Smooth muscle cell (in vitro differentiated cells): ENCODE data around the gene C2CD2. TPM values are rescaled to one million over a fixed set of nuclear protein-coding genes. Genes with fewer than 3 reads are reported as not detected.

Experiments used
- DNase-seq: peaks from one replicate; lab custom pipeline; 2025; ENCODE audit not compliant: unreplicated experiment; lab: John Stamatoyannopoulos, UW
- H2AFZ ChIP-seq: fragments of 200-600 bp; sonication (generic); 2 replicates; pipeline ENCODE4 v1.6.0; 2016; ENCODE audit warnings: antibody characterized with exemption, low read depth, mild to moderate bottlenecking
- H3F3A ChIP-seq: fragments of 200-600 bp; sonication (generic); 2 replicates; pipeline ENCODE4 v1.6.0; 2017; ENCODE audit warnings: antibody characterized with exemption, low read depth
- H3K27ac ChIP-seq: fragments of 200-600 bp; sonication (generic); 2 replicates; pipeline ENCODE4 v1.5.1; 2016; ENCODE audit warnings: low read depth, mild to moderate bottlenecking
- H3K27me3 ChIP-seq: fragments of 200-600 bp; sonication (generic); 2 replicates; pipeline ENCODE4 v1.6.1; 2016; ENCODE audit warnings: low read depth, mild to moderate bottlenecking
- H3K36me3 ChIP-seq: fragments of 200-600 bp; sonication (generic); 2 replicates; pipeline ENCODE4 v1.5.1; 2016; ENCODE audit warnings: low read depth
- H3K4me1 ChIP-seq: fragments of 200-600 bp; sonication (generic); 2 replicates; pipeline ENCODE4 v1.5.1; 2016; ENCODE audit warnings: low read depth
- H3K4me2 ChIP-seq: fragments of 200-600 bp; sonication (generic); 2 replicates; pipeline ENCODE4 v1.6.0; 2016; ENCODE audit warnings: mild to moderate bottlenecking
- H3K4me3 ChIP-seq: fragments of 200-600 bp; sonication (generic); 2 replicates; pipeline ENCODE4 v1.5.1; 2016; ENCODE audit warnings: mild to moderate bottlenecking
- H3K79me2 ChIP-seq: fragments of 200-600 bp; sonication (generic); 2 replicates; pipeline ENCODE4 v1.6.0; 2016; ENCODE audit warnings: low read depth, mild to moderate bottlenecking
- H3K9ac ChIP-seq: fragments of 200-600 bp; sonication (generic); 2 replicates; pipeline ENCODE4 v1.6.0; 2016; ENCODE audit warnings: low read depth
- H3K9me3 ChIP-seq: fragments of 200-600 bp; sonication (generic); replicated peaks from 2 replicates; pipeline ENCODE4 v1.5.1; 2016; ENCODE audit warnings: low read depth
- H4K20me1 ChIP-seq: fragments of 200-600 bp; sonication (generic); 2 replicates; pipeline ENCODE4 v1.6.0; 2016; ENCODE audit warnings: low read depth
- CTCF ChIP-seq: fragments of 200-600 bp; sonication (generic); IDR thresholded peaks from 2 replicates; pipeline ENCODE4 v1.5.1; 2017; ENCODE audit warnings: borderline replicate concordance, mild to moderate bottlenecking, antibody characterized with exemption; ENCODE audit not compliant: insufficient read depth, poor library complexity, severe bottlenecking
- WGBS: methylation state at CpG from one replicate; pipeline ENCODE4 v1.1.7; 2016; ENCODE audit warnings: low lambda C conversion rate; 5-methylcytosine and 5-hydroxymethylcytosine counted together
- polyA plus RNA-seq: library from polyadenylated mRNA; unstranded; fragments of >200 nt; fragmentation: Nextera tagmentation; extraction: Ambion mirVana; gene quantifications from 2 replicates; pipeline ENCODE4 v1.2.1, GENCODE V29; 2016
- total RNA-seq: library from RNA; depleted of rRNA; stranded (reverse); fragments of >200 nt; gene quantifications from 2 replicates; pipeline ENCODE4 v1.2.3, GENCODE V29; 2014

Gene C2CD2
- total and polyA plus RNA-seq, 2 experiments from 2014 or later, result 3.4 to 6.1 TPM

- Histone ChIP-seq H3F3A (no peaks in the 10 kb centered on the region), H3K9ac (no peak overlapping the region), H3K9me3 (no peaks in the 10 kb centered on the region), H4K20me1 (no peaks in the 10 kb centered on the region), H3K27me3 (no peaks in the 10 kb centered on the region), H3K36me3 (no peaks in the 10 kb centered on the region), H2AFZ (no peak overlapping the region), H3K4me1 (no peaks in the 10 kb centered on the region), H3K4me3 (no peak overlapping the region), H3K79me2 (no peaks in the 10 kb centered on the region), H3K27ac (no peak overlapping the region), H3K4me2 (no peak overlapping the region)
- WGBS, result 81% methylated on average over 3 of the region's 3 CpGs
- no peak for DNase-seq
- TF ChIP-seq CTCF, result no peak
Measured at GRCh38 chr21:41916888-41917433, 36.9 kb downstream of the C2CD2 start.

- H3K36me3 ChIP-seq, result no peaks in the 10 kb centered on the region
Measured at GRCh38 chr21:41914965-41915364, 38.9 kb downstream of the C2CD2 start.

GRCh38 chr21:41914358-41914757 is 39.5 kb downstream of the C2CD2 start:
- 97% methylated on average over 12 of the region's 12 CpGs for WGBS
- no peak for TF ChIP-seq CTCF
- Histone ChIP-seq H3K27me3 (no peaks in the 10 kb centered on the region), H3K4me1 (no peaks in the 10 kb centered on the region), H2AFZ (no peak overlapping the region), H3K27ac (no peak overlapping the region), H3K4me2 (no peak overlapping the region), H3K4me3 (no peak overlapping the region), H4K20me1 (no peaks in the 10 kb centered on the region), H3F3A (no peaks in the 10 kb centered on the region), H3K79me2 (no peaks in the 10 kb centered on the region), H3K9ac (no peak overlapping the region), H3K9me3 (no peaks in the 10 kb centered on the region), H3K36me3 (no peaks in the 10 kb centered on the region)
- DNase-seq, result no peak

More at GRCh38 chr21:41914965-41915364, 38.9 kb downstream of the C2CD2 start:
- Histone ChIP-seq H3K4me2 (no peak overlapping the region), H3K79me2 (no peaks in the 10 kb centered on the region), H3K27me3 (no peaks in the 10 kb centered on the region), H3F3A (no peaks in the 10 kb centered on the region), H4K20me1 (no peaks in the 10 kb centered on the region), H3K9ac (no peak overlapping the region), H2AFZ (no peak overlapping the region), H3K27ac (no peak overlapping the region), H3K4me3 (no peak overlapping the region), H3K9me3 (no peaks in the 10 kb centered on the region), H3K4me1 (no peaks in the 10 kb centered on the region)
- no peak for DNase-seq
- no peak for TF ChIP-seq CTCF
- 91% methylated on average over 6 of the region's 6 CpGs for WGBS

- H3K27ac ChIP-seq, result no peak overlapping the region
- no peak overlapping the region for H3K4me2 ChIP-seq
- H3K9me3 ChIP-seq, result no peaks in the 10 kb centered on the region
- no peak for TF ChIP-seq CTCF
- H4K20me1 ChIP-seq, result no peaks in the 10 kb centered on the region
- no peaks in the 10 kb centered on the region for H3K36me3 ChIP-seq
- no peak for DNase-seq
- no peaks in the 10 kb centered on the region for H3K79me2 ChIP-seq
- no peak overlapping the region for H2AFZ ChIP-seq
- no peak overlapping the region for H3K4me3 ChIP-seq
- no peaks in the 10 kb centered on the region for H3K27me3 ChIP-seq
- no peak overlapping the region for H3K9ac ChIP-seq
- H3F3A ChIP-seq, result no peaks in the 10 kb centered on the region
- WGBS, result 95% methylated on average over 9 of the region's 9 CpGs
- H3K4me1 ChIP-seq, result no peaks in the 10 kb centered on the region
Measured at GRCh38 chr21:41913230-41913629, 40.6 kb downstream of the C2CD2 start.
